ENCODE results near the gene IQCH. TPM values are rescaled to one million over a fixed set of nuclear protein-coding genes. Genes with fewer than 3 reads are reported as not detected.

Gene IQCH
- total RNA-seq, 1 donor from 2014 or later, result 1.5 TPM

DNA sequence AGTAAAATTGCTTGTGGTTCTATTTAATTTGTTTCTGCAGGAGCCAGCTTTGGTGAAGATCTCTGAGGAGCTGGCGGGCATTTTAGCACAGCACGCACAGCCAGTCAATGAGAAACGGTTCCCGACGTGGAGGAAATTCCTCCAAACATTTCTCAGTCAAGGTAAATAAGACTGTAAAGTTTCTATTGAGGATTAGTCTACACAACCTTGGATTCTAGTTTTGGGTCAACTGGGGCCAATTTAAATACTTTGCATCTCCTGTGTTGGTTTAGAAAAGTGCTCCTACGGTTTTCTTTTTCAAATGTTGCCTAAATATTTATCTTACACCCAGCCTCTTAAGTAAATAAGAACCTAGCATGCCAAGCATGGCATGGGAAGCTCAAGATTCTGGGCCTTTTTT, 162.3 kb downstream of the IQCH start:
- intact Hi-C loops (cut with micrococcal nuclease), result no loop called here
- Mint-ChIP-seq H3K4me1 (no peaks in the 10 kb centered on the region), H3K27ac (no peak overlapping the region), H3K9me3 (no peaks in the 10 kb centered on the region), H3K4me3 (no peak overlapping the region), H3K27me3 (peaks cover 2% of the 10 kb centered on the region), H3K36me3 (ENCODE audit: low read depth) (no peaks in the 10 kb centered on the region)
- ATAC-seq (ENCODE audit: low read depth) (no peak), DNase-seq (no peak)
- CTCF ChIA-PET, result no interaction called here
- POLR2A ChIA-PET, result no interaction called here
- TF ChIP-seq, protein P1, sequence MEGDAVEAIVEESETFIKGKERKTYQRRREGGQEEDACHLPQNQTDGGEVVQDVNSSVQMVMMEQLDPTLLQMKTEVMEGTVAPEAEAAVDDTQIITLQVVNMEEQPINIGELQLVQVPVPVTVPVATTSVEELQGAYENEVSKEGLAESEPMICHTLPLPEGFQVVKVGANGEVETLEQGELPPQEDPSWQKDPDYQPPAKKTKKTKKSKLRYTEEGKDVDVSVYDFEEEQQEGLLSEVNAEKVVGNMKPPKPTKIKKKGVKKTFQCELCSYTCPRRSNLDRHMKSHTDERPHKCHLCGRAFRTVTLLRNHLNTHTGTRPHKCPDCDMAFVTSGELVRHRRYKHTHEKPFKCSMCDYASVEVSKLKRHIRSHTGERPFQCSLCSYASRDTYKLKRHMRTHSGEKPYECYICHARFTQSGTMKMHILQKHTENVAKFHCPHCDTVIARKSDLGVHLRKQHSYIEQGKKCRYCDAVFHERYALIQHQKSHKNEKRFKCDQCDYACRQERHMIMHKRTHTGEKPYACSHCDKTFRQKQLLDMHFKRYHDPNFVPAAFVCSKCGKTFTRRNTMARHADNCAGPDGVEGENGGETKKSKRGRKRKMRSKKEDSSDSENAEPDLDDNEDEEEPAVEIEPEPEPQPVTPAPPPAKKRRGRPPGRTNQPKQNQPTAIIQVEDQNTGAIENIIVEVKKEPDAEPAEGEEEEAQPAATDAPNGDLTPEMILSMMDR (IDR thresholded peaks at IDR 0.05), result no peak

DNA sequence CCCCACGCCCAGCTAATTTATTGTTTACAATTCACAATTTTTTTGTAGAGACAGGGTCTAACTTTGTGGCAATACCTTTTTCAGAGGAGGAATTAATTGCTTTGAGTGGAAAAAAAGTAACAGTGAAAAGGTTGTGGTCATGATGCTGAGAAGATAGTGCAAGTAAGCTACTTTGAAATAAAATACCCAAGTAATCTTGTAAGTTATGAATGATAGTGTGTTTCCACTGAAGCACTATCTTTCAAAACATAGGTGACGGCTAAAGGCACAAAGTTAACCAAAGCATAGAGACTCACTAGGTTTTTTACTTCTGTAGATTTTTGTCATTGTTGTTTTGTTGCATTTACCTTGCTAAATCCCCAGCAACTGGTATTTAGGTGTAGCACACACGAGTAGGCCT, 165.1 kb downstream of the IQCH start:
- Mint-ChIP-seq H3K9me3 (no peaks in the 10 kb centered on the region), H3K27ac (no peak overlapping the region), H3K4me1 (no peaks in the 10 kb centered on the region), H3K27me3 (peaks cover 2% of the 10 kb centered on the region), H3K4me3 (no peak overlapping the region), H3K36me3 (ENCODE audit: low read depth) (no peaks in the 10 kb centered on the region)
- intact Hi-C loops (cut with micrococcal nuclease), result no loop called here
- TF ChIP-seq, protein P1 (IDR thresholded peaks at IDR 0.05), result no peak
- ATAC-seq (ENCODE audit: low read depth), result no peak
- no peak for DNase-seq
- POLR2A ChIA-PET, result no interaction called here
- CTCF ChIA-PET, result no interaction called here

DNA sequence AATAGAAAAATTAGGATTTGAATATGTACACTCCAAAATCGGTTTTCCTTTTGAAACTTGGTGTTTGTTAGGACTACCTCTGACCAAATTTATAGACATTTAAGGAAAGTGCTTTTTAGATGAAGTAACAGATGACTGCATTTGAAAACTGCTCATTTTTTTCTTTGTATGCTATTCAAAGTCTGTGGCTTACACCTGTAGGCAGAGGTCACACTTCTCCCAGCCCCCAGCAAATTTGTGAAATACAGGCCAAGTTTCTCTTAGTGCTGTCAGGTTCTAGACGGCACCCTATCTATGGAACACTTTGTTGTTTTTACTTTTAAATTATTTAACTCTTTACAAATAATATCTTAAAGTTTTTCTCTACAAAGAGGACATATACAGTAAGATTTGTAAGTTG, 165.6 kb downstream of the IQCH start:
- Mint-ChIP-seq H3K9me3 (no peaks in the 10 kb centered on the region), H3K27me3 (peaks cover 2% of the 10 kb centered on the region), H3K4me3 (no peak overlapping the region), H3K27ac (no peak overlapping the region), H3K36me3 (ENCODE audit: low read depth) (no peaks in the 10 kb centered on the region), H3K4me1 (no peaks in the 10 kb centered on the region)
- POLR2A ChIA-PET, result no interaction called here
- no peak for DNase-seq
- TF ChIP-seq, protein P1 (IDR thresholded peaks at IDR 0.05), result no peak
- no peak for ATAC-seq (ENCODE audit: low read depth)
- intact Hi-C loops (cut with micrococcal nuclease), result no loop called here
- CTCF ChIA-PET, result no interaction called here

DNA sequence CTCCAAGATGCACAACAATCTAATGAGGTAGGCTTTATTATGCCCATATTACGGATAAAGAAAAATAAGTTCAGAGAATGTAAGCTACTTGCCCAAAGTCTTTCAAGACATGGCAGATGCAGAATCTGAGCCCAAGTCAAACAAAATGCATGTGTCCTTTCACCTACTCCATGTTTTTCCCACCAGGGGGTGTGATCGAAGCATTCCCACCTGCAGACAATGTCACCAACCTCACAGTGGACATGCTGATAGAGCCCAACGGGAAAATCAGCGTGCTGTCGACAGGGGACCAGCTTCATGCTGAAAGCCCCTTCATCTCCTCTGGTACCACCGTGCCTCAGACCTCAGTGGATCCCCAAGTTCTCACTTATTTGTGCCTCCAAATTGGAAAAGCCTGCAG, 166.5 kb downstream of the IQCH start:
- TF ChIP-seq, protein P1 (IDR thresholded peaks at IDR 0.05), result no peak
- H3K9me3 Mint-ChIP-seq, result no peaks in the 10 kb centered on the region
- no peaks in the 10 kb centered on the region for H3K27me3 Mint-ChIP-seq
- no peaks in the 10 kb centered on the region for H3K4me1 Mint-ChIP-seq
- CTCF ChIA-PET, result no interaction called here
- POLR2A ChIA-PET, result no interaction called here
- no peak for ATAC-seq (ENCODE audit: low read depth)
- no peaks in the 10 kb centered on the region for H3K36me3 Mint-ChIP-seq (ENCODE audit: low read depth)
- intact Hi-C loops (cut with micrococcal nuclease), result no loop called here
- H3K4me3 Mint-ChIP-seq, result no peak overlapping the region
- DNase-seq, result no peak
- H3K27ac Mint-ChIP-seq, result no peak overlapping the region

DNA sequence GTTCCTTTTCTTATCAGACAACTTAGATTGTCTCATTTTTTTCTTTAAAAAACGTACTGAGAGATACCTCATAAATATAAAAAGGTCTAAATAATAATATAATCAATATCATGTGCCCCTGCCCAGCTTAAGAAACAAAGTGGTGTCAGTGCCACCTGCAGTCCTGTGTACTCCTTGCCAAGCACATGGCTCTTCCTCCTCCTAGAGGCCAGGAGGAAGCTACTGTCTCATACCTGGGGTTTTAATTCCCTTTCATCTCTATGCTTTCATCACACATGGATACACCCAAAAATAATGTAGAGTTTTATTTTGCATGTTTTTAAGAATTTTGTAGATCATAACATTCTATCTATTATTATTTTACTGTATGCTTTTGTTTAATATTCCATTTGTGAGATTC, 167.7 kb downstream of the IQCH start:
- Mint-ChIP-seq H3K4me1 (no peaks in the 10 kb centered on the region), H3K36me3 (ENCODE audit: low read depth) (no peaks in the 10 kb centered on the region), H3K4me3 (no peak overlapping the region), H3K9me3 (no peaks in the 10 kb centered on the region), H3K27me3 (no peaks in the 10 kb centered on the region), H3K27ac (no peak overlapping the region)
- DNase-seq (no peak), ATAC-seq (ENCODE audit: low read depth) (no peak)
- intact Hi-C loops (cut with micrococcal nuclease), result no loop called here
- ChIA-PET POLR2A (no interaction called here), CTCF (no interaction called here)
- TF ChIP-seq, protein P1 (IDR thresholded peaks at IDR 0.05), result no peak

Measured in activated B cell treated with CpG ODN at 0.5 μM for 24 hours (primary cell).